Activated naive CD8-positive, alpha-beta T cell treated with anti-CD3 and anti-CD28 coated beads for 36 hours (primary cell): Measurements from ENCODE around the gene ERP29. TPM values are rescaled to one million over a fixed set of nuclear protein-coding genes. Genes with fewer than 3 reads are reported as not detected.
"Not testable (repeated sequence)": the region's sequence is repeated elsewhere in the genome, so short reads cannot be mapped to it uniquely, and the experiment has no call there.

Experiments
- DNase-seq: peaks from one replicate; pipeline ENCODE4 v3.0.0; 2021
- H3K27ac Mint-ChIP-seq: one replicate; pipeline ENCODE4 v1.8.0; 2022; ENCODE audit warnings: mild to moderate bottlenecking, moderate library complexity, mixed read lengths
- H3K27me3 Mint-ChIP-seq: one replicate; pipeline ENCODE4 v1.8.0; 2022; ENCODE audit warnings: mild to moderate bottlenecking, mixed read lengths
- H3K36me3 Mint-ChIP-seq: one replicate; pipeline ENCODE4 v1.8.0; 2021; ENCODE audit warnings: mild to moderate bottlenecking, mixed read lengths
- H3K4me1 Mint-ChIP-seq: one replicate; pipeline ENCODE4 v1.8.0; 2021; ENCODE audit warnings: mixed read lengths
- H3K4me3 Mint-ChIP-seq: one replicate; pipeline ENCODE4 v1.8.0; 2022; ENCODE audit warnings: mild to moderate bottlenecking, moderate library complexity, mixed read lengths
- H3K9me3 Mint-ChIP-seq: one replicate; pipeline ENCODE4 v1.8.0; 2022; ENCODE audit warnings: mixed read lengths
- total RNA-seq, 2 experiments: library from RNA; stranded (reverse); gene quantifications; one replicate each; pipeline ENCODE4 v1.2.3, GENCODE V29; 2021

The ERP29 gene
- total RNA-seq, 2 experiments from 2014 or later, result 79.9 to 85.6 TPM

DNA sequence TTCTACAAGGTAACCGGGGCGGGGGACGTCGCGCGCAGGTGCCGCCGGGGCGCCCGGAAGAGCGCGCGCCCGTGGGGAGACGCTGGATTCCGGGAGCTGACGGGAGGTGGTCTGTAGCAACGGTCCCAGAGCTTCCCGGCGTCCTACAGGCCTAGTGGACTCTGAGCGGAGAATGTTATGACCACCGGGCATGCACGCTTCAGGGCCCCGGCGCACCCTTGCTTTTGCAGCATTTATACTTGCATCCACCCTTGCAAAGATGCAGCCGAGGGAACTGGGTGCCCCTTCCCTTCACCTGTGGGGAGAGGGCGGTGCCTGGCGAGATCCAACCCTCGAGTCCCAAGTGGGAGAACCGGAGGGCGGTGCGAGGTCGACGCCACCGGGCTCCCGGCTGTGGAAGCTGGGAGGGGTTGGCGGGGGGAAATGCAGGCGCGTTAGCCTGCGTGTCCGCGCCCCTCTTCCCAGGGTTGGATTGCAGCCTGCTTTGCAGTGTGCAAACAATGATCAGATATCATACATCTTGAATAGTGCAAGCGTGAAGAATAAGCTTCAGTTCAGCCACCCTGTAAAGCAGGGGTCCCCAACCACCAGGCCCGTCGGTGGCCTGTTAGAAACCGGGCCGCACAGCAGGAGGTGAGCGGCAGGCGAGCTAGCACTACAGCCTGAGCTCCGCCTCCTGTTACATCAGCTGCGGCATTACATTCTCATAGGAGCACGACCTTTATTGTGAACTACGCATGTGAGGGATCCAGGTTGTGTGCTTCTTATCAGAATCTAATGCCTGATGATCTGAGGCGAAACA lies 576 bp downstream of the ERP29 start:
- DNase-seq, result peak; percentile 78
- peak overlapping the region; percentile 92 for H3K27ac Mint-ChIP-seq
- peak overlapping the region; percentile 85 for H3K4me3 Mint-ChIP-seq
- no peaks in the 10 kb centered on the region for H3K27me3 Mint-ChIP-seq
- peaks cover 45% of the 10 kb centered on the region for H3K4me1 Mint-ChIP-seq
- peaks cover 12% of the 10 kb centered on the region for H3K9me3 Mint-ChIP-seq
- peaks cover 50% of the 10 kb centered on the region for H3K36me3 Mint-ChIP-seq

- Mint-ChIP-seq H3K27me3 (no peaks in the 10 kb centered on the region), H3K4me3 (peak overlapping the region; percentile 32), H3K9me3 (peaks cover 12% of the 10 kb centered on the region), H3K4me1 (peaks cover 53% of the 10 kb centered on the region), H3K27ac (peak overlapping the region; percentile 34), H3K36me3 (peaks cover 44% of the 10 kb centered on the region)
- DNase-seq, result no peak
Measured at GRCh38 chr12:112015938-112016337, 2.7 kb downstream of the ERP29 start.

- no peak for DNase-seq
- H3K36me3 Mint-ChIP-seq, result peaks cover 38% of the 10 kb centered on the region
- H3K4me1 Mint-ChIP-seq, result peaks cover 43% of the 10 kb centered on the region
- H3K27ac Mint-ChIP-seq, result no peak overlapping the region
- no peaks in the 10 kb centered on the region for H3K27me3 Mint-ChIP-seq
- H3K4me3 Mint-ChIP-seq, result no peak overlapping the region
- peaks cover 7% of the 10 kb centered on the region for H3K9me3 Mint-ChIP-seq
Measured at GRCh38 chr12:112017041-112017440, 3.8 kb downstream of the ERP29 start.

GRCh38 chr12:112018571-112019237 lies 5.5 kb downstream of the ERP29 start:
- peaks cover 54% of the 10 kb centered on the region for H3K4me1 Mint-ChIP-seq
- H3K36me3 Mint-ChIP-seq, result peaks cover 38% of the 10 kb centered on the region
- H3K4me3 Mint-ChIP-seq, result no peak overlapping the region
- H3K9me3 Mint-ChIP-seq, result peaks cover 7% of the 10 kb centered on the region
- no peaks in the 10 kb centered on the region for H3K27me3 Mint-ChIP-seq
- H3K27ac Mint-ChIP-seq, result peak overlapping the region; percentile 59
- no peak for DNase-seq

- Mint-ChIP-seq H3K4me3 (no peak overlapping the region), H3K27me3 (no peaks in the 10 kb centered on the region), H3K36me3 (peaks cover 32% of the 10 kb centered on the region), H3K27ac (peak overlapping the region; percentile 74), H3K4me1 (peaks cover 53% of the 10 kb centered on the region), H3K9me3 (peaks cover 3% of the 10 kb centered on the region)
- DNase-seq, result no peak
Measured at GRCh38 chr12:112020947-112021457, 7.8 kb downstream of the ERP29 start.

DNA sequence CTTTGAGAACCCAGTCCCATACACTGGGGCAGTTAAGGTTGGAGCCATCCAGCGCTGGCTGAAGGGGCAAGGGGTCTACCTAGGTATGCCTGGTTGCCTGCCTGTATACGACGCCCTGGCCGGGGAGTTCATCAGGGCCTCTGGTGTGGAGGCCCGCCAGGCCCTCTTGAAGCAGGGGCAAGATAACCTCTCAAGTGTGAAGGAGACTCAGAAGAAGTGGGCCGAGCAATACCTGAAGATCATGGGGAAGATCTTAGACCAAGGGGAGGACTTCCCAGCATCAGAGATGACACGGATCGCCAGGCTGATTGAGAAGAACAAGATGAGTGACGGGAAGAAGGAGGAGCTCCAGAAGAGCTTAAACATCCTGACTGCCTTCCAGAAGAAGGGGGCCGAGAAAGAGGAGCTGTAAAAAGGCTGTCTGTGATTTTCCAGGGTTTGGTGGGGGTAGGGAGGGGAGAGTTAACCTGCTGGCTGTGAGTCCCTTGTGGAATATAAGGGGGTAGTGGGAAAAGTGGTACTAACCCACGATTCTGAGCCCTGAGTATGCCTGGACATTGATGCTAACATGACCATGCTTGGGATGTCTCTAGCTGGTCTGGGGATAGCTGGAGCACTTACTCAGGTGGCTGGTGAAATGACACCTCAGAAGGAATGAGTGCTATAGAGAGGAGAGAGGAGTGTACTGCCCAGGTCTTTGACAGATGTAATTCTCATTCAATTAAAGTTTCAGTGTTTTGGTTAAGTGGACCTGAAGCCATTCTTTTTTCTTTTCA lies 9.2 kb downstream of the ERP29 start:
- H3K9me3 Mint-ChIP-seq, result no peaks in the 10 kb centered on the region
- peaks cover 51% of the 10 kb centered on the region for H3K4me1 Mint-ChIP-seq
- peaks cover 31% of the 10 kb centered on the region for H3K36me3 Mint-ChIP-seq
- no peak overlapping the region for H3K4me3 Mint-ChIP-seq
- H3K27ac Mint-ChIP-seq, result peak overlapping the region; percentile 55
- DNase-seq, result no peak
- no peaks in the 10 kb centered on the region for H3K27me3 Mint-ChIP-seq

GRCh38 chr12:112023759-112024396 lies 10.7 kb downstream of the ERP29 start:
- Mint-ChIP-seq H3K9me3 (no peaks in the 10 kb centered on the region), H3K27me3 (no peaks in the 10 kb centered on the region), H3K4me1 (peaks cover 50% of the 10 kb centered on the region), H3K36me3 (peaks cover 30% of the 10 kb centered on the region), H3K4me3 (no peak overlapping the region), H3K27ac (no peak overlapping the region)
- no peak for DNase-seq

GRCh38 chr12:112025808-112026375 lies 12.7 kb downstream of the ERP29 start:
- no peaks in the 10 kb centered on the region for H3K9me3 Mint-ChIP-seq
- H3K27ac Mint-ChIP-seq, result peak overlapping the region; percentile 76
- peaks cover 36% of the 10 kb centered on the region for H3K4me1 Mint-ChIP-seq
- peaks cover 35% of the 10 kb centered on the region for H3K36me3 Mint-ChIP-seq
- no peak for DNase-seq
- no peaks in the 10 kb centered on the region for H3K27me3 Mint-ChIP-seq
- no peak overlapping the region for H3K4me3 Mint-ChIP-seq

- H3K4me3 Mint-ChIP-seq, result no peak overlapping the region
- H3K27ac Mint-ChIP-seq, result no peak overlapping the region
- no peaks in the 10 kb centered on the region for H3K9me3 Mint-ChIP-seq
- no peak for DNase-seq
- no peaks in the 10 kb centered on the region for H3K27me3 Mint-ChIP-seq
- peaks cover 35% of the 10 kb centered on the region for H3K36me3 Mint-ChIP-seq
- peaks cover 21% of the 10 kb centered on the region for H3K4me1 Mint-ChIP-seq
Measured at GRCh38 chr12:112029301-112029700, 16.1 kb downstream of the ERP29 start.

DNA sequence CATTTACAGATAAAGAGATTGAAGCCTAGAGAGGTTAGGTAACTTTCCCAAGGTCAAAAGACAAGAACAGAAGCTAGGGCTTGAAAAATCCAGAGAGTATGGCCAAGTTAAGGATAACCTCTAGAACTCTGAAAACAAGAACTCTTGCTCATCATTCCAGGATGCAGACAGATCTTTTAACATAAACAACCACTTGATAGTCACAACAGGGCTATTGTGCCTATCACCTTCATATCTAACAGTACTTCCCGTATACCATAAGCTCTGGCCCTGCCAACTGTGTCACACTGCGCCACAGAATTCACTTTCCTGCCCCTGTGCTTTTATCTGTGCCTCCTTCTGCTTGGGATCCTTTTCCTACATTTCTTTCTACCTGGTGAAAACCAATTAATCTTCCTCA lies 18.2 kb downstream of the ERP29 start:
- Mint-ChIP-seq H3K27ac (peak overlapping the region; percentile 69), H3K36me3 (peaks cover 25% of the 10 kb centered on the region), H3K4me3 (no peak overlapping the region)

DNA sequence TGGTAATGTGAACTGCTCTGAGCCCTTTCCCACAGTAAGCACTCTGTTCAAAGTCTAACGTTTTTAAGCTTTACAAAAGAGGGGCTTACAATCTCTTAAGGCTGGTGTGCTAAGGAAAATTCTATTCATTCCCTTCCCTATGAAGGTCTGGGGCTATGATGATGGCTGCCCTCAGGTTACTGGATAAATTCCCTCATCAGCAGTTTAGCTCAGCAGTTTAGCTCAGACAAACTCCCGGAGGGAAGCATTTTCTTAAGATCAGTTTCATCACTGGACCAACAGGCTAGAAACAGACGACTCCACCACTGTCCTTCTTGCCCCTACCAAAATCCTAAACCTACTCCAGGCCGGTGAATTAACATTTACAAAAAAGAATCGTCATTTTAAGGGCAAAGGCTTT lies 19.1 kb downstream of the ERP29 start:
- peaks cover 10% of the 10 kb centered on the region for H3K4me1 Mint-ChIP-seq
- peaks cover 26% of the 10 kb centered on the region for H3K36me3 Mint-ChIP-seq
- H3K9me3 Mint-ChIP-seq, result no peaks in the 10 kb centered on the region
- DNase-seq, result no peak
- H3K27ac Mint-ChIP-seq, result no peak overlapping the region
- no peaks in the 10 kb centered on the region for H3K27me3 Mint-ChIP-seq
- H3K4me3 Mint-ChIP-seq, result no peak overlapping the region

More for the DNA sequence above, 18.2 kb downstream of the ERP29 start:
- no peak for DNase-seq
- Mint-ChIP-seq H3K9me3 (no peaks in the 10 kb centered on the region), H3K27me3 (no peaks in the 10 kb centered on the region), H3K4me1 (peaks cover 12% of the 10 kb centered on the region)

DNA sequence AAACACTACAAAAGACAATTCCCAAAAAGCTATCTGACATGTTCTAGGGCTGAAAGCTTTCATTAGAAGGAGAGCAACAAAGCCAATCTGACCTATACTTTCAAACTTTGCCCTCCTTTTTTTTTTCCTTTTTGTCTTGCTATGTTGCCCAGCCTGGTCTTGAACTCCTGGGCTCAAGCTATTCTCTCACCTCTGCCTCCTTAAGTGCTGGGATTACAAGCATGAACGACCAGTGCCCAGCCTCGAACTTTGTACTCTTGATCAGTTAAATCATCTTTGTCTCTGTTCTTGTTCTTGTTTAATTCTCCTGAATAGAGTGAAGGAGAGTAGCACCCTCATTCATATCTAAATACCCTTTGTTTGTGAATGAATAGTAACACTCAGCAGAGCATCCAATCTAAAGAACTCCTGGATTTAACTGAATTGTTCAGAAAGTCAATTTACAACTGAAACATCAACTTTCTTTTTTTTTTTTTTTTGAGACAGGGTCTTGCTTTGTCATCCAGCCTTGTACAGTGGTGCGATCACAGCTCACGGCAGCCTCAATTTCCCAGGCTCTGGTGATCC lies 22.1 kb downstream of the ERP29 start:
- no peak for DNase-seq
- peak overlapping the region; percentile 42 for H3K27ac Mint-ChIP-seq
- H3K9me3 Mint-ChIP-seq, result no peaks in the 10 kb centered on the region
- H3K4me3 Mint-ChIP-seq, result no peak overlapping the region
- H3K36me3 Mint-ChIP-seq, result peaks cover 34% of the 10 kb centered on the region
- no peaks in the 10 kb centered on the region for H3K27me3 Mint-ChIP-seq
- H3K4me1 Mint-ChIP-seq, result peaks cover 2% of the 10 kb centered on the region

DNA sequence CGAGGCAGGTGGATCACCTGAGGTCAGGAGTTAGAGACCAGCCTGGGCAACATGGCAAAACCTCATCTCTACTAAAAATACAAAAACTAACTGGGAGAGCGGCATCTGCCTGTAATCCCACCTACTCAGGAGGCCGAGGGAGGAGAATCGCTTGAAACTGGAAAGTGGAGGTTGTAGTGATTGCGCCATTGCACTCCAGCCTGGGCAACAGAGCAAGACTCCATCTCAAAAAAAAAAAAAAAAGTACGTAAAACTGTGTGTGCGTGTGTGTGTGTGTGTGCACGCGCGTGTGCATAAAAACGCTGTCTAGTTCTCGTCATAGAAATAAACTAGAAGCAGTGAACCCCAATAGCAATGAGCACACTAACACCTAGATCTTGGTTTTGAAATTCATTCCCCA lies 23.4 kb downstream of the ERP29 start:
- peaks cover 29% of the 10 kb centered on the region for H3K36me3 Mint-ChIP-seq
- H3K4me1 Mint-ChIP-seq, DNase-seq, H3K27ac Mint-ChIP-seq, H3K9me3 Mint-ChIP-seq, H3K4me3 Mint-ChIP-seq, H3K27me3 Mint-ChIP-seq: not testable (repeated sequence)

- H3K36me3 Mint-ChIP-seq, result peaks cover 13% of the 10 kb centered on the region
- DNase-seq, result no peak
- no peak overlapping the region for H3K27ac Mint-ChIP-seq
- no peaks in the 10 kb centered on the region for H3K27me3 Mint-ChIP-seq
- peaks cover under 1% of the 10 kb centered on the region for H3K4me1 Mint-ChIP-seq
- no peaks in the 10 kb centered on the region for H3K9me3 Mint-ChIP-seq
- no peak overlapping the region for H3K4me3 Mint-ChIP-seq
Measured at GRCh38 chr12:112046003-112046402, 32.8 kb downstream of the ERP29 start.
